DMS114 treated with DMSO at 0.1 percent for 48 hours (cell line): ENCODE measurements around the gene STK31.
"Not testable (repeated sequence)": the region's sequence is repeated elsewhere in the genome, so short reads cannot be mapped to it uniquely, and the experiment has no call there.

Source experiments
- DNase-seq: peaks from one replicate; lab custom pipeline; 2025; ENCODE audit not compliant: unreplicated experiment; lab: John Stamatoyannopoulos, UW

STK31 gene

GRCh38 chr7:23710000-23710399 is at the start of gene STK31:
STK31 (plus strand) TSS chr7:23710219; CDS start chr7:23710286, 67 bp downstream.
- DNase-seq: no peak

GRCh38 chr7:23661385-23661784 is 48.6 kb upstream of the STK31 start:
- no peak for DNase-seq

GRCh38 chr7:23662124-23662983 is 47.7 kb upstream of the STK31 start:
- DNase-seq: no peak

- no peak for DNase-seq
Measured at GRCh38 chr7:23662984-23663313, 47.1 kb upstream of the STK31 start.

- no peak for DNase-seq
Measured at GRCh38 chr7:23664122-23664521, 45.9 kb upstream of the STK31 start.

GRCh38 chr7:23672033-23672432 is 38.0 kb upstream of the STK31 start:
- DNase-seq: no peak

- DNase-seq: peak; percentile 75
Measured at GRCh38 chr7:23679898-23680413, 30.1 kb upstream of the STK31 start, which contains the start of gene FAM221A. FAM221A (plus strand) TSS chr7:23680199; CDS start chr7:23680219, 20 bp downstream.

- DNase-seq: peak; percentile 14
Measured at GRCh38 chr7:23680414-23681405, 29.3 kb upstream of the STK31 start.

GRCh38 chr7:23684041-23684440 is 26.0 kb upstream of the STK31 start:
- not testable (repeated sequence) for DNase-seq

- DNase-seq: no peak
Measured at GRCh38 chr7:23685731-23686130, 24.3 kb upstream of the STK31 start.

- no peak for DNase-seq
Measured at GRCh38 chr7:23687011-23687410, 23.0 kb upstream of the STK31 start.

GRCh38 chr7:23689165-23689564 is 20.9 kb upstream of the STK31 start:
- DNase-seq: no peak

GRCh38 chr7:23691320-23691719 is 18.7 kb upstream of the STK31 start:
- no peak for DNase-seq

- no peak for DNase-seq
Measured at GRCh38 chr7:23693224-23693623, 16.8 kb upstream of the STK31 start.

- peak; percentile 26 for DNase-seq
Measured at GRCh38 chr7:23696916-23697441, 13.0 kb upstream of the STK31 start.

GRCh38 chr7:23698822-23699221 is 11.2 kb upstream of the STK31 start:
- no peak for DNase-seq

- DNase-seq: no peak
Measured at GRCh38 chr7:23700046-23700445, 10.0 kb upstream of the STK31 start.

- no peak for DNase-seq
Measured at GRCh38 chr7:23709081-23709750, 803 bp upstream of the STK31 start.

GRCh38 chr7:23712368-23713284 is 2.6 kb downstream of the STK31 start:
- peak; percentile 63 for DNase-seq
